Measurements from ENCODE around the gene R3HDM4.
"Not testable (repeated sequence)": the region's sequence is repeated elsewhere in the genome, so short reads cannot be mapped to it uniquely, and the experiment has no call there.

R3HDM4 gene

DNA sequence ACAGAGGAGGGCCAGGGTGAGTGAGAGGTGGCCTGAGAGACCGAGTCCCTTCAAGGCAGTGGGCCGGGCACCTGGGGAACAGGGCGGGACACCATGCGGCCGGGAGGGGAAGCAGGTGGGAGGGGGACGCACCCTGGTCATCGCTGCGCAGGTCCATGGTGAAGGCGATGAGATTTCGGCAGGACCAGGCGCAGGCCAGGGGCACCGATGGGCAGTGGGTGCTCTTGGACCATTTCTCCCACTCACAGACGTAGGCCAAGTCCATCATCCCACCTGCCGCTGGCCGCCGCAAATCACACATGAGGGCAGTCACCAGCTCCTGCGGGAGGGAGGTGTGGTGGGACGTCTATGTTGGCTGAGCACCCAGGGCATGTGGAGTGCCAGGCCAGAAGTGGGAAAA, 22.2 kb downstream of the R3HDM4 start:
- DNase-seq, result no peak

DNA sequence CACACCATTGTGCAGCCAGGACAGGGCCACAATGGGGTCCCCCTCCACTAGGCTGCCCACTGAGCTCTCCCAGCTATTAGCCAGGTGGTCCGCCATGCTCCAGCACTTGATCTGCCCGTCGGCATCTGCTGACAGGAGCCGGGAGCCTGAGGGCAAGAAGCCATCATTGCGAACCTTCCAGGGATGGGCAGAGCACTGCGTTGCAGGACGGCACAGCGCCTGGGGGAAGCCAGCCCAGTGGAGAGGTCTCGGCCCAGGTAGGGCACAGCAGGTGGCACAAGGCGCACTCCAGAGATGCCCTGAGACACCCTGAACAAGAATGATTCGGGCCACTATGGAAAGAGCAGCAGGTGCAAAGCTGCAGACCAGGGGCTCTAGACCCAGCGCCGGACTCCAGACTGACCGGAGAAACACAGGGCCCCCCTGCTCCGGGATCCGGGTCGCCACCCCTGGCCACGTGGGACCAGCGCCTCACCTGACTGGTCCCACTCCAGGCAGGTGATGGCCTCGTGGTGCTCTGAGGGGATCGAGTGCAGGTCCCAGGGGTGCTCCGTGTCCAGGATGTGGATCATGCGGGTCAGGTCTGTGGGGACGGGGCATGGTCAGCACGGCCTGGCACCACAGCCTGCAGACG, 23.2 kb downstream of the R3HDM4 start:
- DNase-seq, result no peak

DNA sequence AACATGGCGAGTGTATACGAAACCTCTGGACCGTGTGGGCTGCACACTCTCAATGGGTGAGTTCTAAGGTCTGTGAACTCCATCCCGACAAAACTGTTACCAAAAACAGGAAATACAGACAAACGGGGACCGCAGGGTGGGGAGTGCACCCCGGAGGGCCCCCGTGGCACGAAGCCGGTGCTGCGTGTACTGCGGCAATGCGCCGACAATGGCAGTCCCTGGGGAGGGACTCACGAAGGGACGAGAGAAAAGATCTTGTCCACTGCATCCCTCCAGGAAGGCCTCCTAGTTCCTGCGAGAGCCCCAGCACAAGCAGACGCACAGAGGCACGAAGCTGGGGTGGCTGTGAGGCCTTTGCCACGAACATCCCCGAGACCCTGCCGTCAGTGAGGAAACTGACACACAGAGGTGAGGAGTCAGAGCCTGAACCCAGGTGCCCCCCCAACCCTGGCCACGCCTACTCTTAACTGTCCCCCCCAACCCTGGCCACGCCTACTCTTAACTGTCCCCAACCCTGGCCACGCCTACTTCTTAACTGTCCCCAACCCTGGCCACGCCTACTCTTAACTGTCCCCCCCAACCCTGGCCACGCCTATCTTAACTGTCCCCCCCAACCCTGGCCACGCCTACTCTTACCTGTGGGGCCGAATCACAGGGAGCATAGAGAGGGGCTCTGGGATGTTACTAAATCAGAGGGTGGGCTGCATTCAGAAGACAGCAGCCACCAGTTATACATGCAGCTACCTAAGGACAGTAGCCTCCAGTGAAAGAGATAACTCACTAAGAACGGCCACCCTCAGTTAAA, 24.2 kb downstream of the R3HDM4 start:
- DNase-seq, result peak; percentile 47

DNA sequence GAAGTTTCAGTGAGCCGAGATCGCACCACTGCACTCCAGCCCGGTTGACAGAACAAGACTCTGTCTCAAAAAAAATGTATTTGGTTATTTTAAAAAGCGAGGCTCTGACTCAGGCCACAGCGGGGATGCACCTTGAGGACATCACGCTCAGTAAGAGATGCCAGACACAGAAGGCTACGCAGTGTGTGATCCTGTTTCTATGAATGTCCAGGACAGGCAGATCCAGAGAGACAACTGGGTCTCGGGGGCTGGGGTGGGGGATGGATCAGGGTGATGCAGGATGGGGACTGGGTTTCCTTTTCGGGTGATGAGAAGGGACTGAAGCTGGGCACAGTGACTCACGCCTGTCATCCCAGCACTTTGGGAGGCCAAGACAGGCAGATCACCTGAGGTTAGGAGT, 25.4 kb downstream of the R3HDM4 start:
- no peak for DNase-seq

DNA sequence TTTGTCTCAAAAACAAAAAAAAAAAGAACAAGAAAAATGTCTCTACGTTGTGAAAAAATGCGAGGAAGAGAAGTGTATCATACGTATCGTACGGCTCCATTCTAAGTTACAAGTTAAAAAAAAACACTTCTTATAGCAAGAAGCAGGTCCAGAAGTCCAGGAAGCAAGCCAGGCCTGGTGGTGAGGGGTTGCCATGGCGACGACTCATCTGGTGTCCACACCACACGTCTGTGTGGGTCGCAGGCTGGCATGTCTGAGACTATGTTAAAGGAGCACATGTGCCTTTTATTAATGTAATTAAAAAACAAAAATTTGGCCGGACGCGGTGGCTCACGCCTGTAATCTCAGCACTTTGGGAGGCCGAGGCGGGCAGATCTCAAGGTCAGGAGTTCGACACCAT, 25.9 kb downstream of the R3HDM4 start:
- DNase-seq, result no peak

DNA sequence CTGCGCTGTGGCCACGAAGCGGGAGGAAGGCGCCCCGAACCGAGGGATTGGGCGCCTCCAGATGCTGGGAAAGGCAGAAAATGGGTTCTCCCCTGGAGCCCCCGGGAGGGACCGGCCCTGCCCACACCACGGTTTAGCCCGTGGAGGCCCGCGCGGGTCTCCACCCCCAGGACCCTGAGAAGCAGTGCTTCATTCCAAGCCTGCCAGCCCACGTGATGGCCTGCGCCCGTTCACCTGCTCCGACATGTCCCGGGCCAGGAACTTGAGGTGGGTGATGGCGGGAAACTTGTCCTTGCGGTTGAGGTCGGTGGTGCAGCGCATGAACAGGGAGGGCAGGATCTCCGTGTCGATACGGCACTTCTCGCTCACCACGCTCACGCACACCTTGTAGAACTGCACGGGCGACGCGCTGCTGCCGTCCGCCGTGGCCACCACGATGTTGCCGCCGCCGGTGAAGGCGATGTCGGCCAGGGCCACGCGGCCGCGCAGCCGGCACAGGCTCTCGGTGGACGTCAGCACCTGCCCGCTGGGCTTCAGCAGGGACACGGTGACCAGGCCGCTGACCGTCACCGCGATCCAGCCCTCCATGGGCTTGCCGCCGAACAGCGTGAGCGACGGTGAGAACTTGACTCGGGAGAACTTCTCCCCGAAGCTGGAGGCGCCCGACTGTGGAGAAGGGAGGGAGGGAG, 27.3 kb downstream of the R3HDM4 start:
- DNase-seq, result no peak

DNA sequence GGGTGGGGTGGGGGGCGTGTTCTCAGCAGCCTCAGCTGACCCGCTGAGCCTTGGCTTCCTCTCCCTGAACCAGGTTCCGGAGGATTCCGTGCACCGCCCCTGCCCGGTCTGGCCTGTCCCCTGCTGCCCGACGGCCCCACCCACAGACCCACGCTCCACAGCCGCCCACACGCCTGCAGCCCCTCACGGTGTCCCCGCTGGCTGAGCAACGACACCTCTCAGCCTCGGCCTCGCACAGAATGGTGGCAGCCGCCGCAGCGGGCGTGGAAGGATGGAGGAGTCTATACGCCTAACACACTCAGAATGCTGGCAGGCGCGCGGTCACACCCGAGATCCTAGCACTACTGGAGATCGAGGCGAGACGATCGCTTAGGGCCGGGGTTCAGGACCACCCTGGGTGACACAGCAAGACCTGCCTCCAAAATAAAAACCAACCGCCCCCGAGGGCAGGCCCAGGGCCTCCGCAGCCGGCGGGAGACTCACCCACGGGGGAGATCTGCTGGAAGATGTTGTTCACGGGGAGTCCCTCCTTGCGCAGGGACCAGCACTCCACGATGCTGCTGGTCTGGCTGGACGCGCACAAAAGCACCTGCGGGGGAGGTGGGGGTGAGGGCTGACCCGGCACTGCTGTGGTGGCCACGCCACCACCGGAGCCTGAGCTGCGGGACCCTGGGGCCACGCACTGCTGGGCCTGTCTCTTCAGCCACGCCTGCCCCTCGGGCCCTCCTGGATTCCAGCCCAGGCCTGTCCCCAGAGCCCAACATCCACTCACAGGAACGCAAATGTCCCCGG, 28.4 kb downstream of the R3HDM4 start:
- DNase-seq, result no peak

DNA sequence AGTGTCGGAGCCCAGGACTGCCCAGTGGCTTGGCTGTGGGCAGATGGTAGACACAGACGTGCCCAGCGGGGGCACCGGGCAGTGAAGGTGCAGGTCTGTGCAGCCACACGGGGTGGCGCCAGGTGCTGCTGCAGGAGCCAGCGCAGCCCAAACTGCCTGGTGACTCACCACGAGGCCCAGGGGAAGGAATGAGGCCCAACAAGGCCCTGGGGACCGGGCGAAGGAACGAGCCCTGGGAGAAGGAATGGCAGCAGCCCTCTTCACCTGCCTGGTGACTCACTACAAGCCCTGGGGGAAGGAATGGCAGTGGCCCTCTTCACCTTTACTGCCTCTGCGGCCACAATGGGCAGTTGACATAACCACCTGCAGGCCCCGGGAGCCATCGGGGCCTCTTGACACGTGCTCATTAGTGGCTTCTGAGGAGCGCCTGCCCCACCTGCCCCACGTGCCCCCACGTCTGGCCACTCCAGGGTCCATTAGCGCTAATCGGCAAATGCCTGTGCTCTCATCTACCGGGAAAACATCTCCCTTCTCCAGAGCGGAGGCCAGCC, 29.3 kb downstream of the R3HDM4 start:
- no peak for DNase-seq

DNA sequence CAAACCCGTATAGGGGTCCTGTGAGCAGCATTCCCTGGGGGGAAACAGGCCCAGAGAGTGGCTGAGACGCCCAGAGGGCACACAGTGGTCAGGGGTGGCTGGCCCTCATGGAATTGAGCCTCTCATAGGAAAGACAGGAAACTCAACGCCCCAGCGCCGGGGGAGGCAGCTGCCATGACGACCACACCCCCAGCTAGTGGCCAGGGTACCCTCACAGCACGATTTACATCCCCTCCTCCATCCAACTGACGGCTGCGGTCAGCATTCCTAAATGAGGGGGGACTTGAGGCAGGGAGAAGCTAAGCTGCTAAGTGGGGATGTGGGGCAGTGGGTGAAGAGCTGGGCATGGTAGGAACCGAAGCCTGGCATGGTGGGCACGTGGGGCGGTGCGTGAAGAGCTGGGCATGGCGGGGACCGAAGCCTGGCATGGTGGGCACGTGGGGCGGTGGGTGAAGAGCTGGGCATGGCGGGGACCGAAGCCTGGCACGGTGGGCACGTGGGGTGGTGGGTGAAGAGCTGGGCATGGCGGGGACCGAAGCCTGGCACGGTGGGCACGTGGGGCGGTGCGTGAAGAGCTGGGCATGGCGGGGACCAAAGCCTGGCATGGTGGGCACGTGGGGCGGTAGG, 30.0 kb downstream of the R3HDM4 start:
- no peak for DNase-seq

DNA sequence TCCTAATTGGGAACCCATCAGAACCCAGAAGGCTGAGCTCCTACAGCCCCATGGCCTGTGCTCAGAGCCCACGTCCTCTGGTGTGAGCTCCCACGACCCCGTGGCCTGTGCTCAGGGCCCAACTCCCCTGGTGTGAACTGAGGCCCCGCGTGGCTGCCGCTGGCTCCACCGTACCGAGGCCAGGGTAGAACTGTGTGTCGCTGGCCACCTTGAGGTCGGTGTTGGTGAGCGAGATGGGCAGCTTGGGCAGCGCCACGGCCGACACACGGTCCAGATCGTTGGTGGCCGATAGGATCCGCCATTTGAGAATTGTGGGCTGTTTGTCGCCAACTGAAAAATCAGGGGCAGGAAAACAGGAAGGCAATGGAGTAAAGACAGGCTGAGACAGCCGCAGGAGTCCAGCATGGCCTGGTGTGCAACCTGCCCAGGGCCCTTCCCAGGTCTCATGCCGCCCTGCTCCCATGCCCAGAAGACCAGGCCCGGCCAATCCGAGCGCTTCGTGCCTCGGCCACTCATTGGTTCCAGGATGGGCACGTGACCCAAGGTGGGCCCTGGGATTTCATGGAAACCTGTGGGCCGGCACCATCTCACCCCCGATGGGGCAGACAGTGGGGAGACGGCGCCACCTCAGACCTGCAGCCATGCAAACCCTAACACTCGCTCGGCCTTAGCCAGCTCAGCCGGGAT, 31.5 kb downstream of the R3HDM4 start:
- DNase-seq, result no peak

DNA sequence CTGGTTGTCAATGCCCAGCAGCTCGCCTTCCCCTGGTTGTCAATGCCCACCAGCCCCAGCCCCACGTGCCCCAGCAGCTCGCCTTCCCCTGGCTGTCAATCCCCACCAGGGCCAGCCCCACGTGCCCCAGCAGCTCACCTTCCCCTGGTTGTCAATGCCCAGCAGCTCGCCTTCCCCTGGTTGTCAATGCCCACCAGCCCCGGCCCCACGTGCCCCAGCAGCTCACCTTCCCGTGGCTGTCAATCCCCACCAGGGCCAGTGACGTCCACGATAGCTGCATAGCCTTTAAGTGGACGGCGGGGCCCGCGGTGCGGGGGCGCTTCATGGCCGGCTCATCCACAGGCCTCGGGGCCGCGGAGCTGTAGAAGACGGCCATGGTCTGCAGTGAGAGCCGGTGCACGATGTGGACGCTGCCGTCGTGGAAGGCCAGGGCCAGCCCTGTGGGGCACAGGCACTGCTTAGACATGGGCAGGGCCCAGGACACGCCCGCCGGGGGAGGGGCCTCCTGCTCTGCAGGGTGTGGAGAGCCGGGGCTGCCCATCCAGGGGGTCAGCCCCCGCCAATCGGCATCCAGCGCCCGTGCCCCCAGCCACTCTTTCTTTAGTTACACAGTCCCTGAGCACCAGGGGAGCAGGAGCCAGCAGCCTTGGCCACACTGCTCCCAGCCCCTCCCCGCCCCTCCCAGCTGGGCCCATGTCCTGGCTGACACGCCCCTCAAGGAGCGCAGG, 33.1 kb downstream of the R3HDM4 start:
- DNase-seq, result no peak

DNA sequence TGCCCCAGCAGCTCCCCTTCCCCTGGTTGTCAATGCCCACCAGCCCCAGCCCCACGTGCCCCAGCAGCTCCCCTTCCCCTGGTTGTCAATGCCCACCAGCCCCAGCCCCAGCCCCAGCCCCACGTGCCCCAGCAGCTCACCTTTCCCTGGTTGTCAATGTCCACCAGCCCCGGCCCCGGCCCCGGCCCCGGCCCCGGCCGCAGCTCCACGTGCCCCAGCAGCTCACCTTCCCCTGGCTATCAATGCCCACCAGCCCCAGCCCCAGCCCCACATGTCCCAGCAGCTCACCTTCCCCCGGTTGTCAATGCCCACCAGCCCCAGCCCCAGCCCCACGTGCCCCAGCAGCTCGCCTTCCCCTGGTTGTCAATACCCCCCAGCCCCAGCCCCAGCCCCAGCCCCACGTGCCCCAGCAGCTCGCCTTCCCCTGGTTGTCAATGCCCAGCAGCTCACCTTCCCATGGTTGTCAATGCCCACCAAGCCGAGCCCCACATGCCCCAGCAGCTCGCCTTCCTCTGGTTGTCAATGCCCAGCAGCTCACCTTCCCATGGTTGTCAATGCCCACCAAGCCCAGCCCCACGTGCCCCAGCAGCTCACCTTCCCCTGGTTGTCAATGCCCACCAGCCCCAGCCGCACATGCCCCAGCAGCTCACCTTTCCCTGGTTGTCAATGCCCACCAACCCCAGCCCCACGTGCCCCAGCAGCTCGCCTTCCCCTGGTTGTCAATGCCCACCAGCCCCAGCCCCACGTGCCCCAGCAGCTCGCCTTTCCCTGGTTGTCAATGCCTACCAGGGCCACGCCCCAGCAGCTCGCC, 34.1 kb downstream of the R3HDM4 start:
- DNase-seq, result not testable (repeated sequence)

DNA sequence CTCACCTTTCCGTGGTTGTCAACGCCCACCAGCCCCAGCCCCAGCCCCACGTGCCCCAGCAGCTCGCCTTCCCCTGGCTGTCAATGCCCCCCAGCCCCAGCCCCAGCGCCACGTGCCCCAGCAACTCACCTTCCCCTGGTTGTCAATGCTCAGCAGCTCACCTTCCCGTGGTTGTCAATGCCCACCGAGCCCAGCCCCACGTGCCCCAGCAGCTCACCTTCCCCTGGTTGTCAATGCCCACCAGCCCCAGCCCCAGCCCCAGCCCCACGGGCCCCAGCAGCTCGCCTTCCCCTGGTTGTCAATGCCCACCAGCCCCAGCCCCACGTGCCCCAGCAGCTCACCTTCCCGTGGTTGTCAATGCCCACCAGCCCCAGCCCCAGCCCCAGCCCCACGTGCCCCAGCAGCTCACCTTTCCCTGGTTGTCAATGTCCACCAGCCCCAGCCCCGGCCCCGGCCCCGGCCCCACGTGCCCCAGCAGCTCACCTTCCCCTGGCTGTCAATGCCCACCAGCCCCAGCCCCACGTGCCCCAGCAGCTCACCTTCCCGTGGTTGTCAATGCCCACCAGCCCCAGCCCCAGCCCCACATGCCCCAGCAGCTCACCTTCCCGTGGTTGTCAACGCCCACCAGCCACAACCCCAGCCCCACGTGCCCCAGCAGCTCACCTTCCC, 34.9 kb downstream of the R3HDM4 start:
- not testable (repeated sequence) for DNase-seq

DNA sequence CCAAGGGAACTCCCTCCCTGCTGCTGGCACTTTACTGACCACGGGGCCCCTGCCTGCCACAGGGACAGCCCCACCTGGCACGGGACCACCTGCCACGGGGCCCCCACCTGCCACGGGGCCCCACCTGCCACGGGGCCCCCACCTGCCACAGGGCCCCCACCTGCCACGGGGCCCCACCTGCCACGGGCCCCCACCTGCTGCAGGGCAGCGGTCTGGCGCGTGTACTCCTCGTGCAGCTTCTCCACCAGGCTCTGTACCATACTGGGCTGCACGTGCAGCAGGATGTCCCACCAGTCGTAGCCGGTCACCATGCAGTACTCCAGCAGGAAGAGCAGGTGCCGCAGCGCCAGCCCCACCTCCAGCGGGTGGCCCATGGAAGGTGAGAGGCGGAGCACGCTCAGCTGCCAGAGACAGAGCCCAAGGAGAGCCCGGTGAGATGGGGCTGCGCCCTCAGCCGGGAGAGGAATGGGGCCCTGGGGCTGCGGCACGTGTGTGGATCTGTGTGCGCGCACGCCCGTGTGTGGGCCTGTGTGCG, 36.2 kb downstream of the R3HDM4 start:
- no peak for DNase-seq

DNA sequence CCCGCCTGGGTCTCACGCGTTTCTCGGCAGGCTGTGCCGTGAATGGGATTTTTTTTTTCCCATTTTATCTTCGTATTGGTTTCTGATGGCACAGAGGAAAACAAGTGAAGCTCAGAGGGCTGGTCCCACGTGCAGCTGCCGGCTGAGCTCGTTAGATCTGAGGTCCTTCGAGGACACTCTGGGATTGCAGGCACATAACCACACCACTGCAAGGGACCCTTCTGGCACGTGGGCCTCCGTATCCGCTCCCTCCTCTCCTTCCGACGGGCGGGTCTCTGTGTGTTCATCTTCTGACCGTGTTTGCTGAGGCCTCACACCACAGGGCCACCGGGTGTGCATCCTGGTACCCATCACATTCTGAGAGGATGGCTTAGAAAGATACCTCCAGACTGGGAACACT, 36.9 kb downstream of the R3HDM4 start:
- no peak for DNase-seq

DNA sequence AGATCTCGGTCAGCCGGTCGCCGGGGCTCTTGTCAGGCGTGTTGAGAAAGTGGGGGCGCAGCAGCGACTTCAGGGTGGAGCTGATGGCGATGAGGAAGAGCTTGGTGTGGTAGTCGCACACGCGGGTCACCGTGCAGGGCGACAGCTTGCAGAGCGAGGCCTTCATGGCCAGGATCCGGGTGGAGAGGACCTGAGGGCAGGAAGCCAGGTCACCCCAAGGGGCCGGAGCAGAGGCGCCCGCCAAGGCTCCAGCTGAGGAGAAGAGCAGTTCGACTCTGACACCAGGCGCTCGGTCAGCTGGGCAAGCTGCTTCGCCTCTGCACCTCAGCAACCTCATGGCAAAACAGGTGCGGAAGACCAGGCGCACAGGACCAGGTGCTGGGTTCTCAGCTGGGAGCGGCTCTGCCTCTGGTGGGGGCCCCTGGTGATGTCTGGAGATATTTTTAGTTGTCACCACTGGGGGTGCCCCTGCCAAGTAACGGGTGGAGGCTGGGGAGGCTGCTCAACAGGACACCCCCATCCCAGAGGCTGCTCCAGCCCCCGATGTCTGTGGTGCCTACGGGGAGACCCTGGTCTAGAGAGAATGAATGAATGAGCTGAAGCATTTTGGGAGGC, 37.6 kb downstream of the R3HDM4 start:
- DNase-seq, result no peak

DNA sequence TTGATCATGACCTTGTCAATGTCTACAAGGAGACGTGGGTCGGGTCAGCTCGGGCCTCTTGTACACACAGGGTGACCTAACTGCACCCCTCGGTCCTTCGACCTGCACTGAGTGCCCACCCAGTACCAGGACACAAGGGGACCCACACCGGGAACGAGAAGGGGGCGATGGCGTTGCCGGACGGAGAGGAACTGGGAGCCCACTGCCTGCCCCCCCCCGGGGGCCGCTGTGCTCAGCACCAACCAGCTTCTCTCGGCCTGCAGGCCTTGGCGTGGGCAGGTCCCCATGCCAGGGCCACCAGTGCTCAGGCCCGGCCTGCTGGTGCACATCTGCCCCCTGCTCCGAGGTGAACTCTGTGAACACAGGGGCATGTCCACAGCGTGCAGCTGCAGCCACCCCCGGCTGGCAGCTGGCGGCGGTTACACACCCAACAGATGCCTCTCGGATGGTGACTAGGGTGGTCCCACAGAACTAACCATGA, 39.4 kb downstream of the R3HDM4 start:
- no peak for DNase-seq

DNA sequence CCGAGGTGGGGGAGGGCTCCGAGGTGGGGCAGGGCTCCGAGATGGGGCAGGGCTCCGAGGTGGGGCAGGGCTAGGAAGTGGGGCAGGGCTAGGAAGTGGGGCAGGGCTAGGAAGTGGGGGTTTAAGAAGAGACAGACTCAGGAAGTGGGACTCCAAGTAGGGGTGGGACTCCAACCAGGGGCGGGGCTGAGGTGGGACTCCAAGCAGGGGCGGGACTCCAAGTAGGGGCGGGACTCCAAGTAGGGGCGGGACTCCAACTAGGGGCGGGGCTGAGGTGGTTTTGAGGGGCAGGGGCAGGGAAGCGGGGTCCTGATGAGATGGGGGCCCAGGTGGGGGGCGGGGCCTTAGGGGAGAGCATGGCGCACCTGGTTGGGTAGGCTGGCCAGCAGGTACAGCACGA, 39.9 kb downstream of the R3HDM4 start:
- peak; percentile 59 for DNase-seq
